GM19240 (cell line): ENCODE results near the gene CNTD1.
A peak's percentile ranks its signal among the peaks of the same experiment; 100 is the strongest.
"Not testable (repeated sequence)": the region's sequence is repeated elsewhere in the genome, so short reads cannot be mapped to it uniquely, and the experiment has no call there.

ENCODE experiments used
- DNase-seq: peaks from one replicate; pipeline ENCODE4 v3.0.0; 2011; ENCODE audit warnings: low spot score; ENCODE audit not compliant: insufficient read length

The CNTD1 gene

DNA sequence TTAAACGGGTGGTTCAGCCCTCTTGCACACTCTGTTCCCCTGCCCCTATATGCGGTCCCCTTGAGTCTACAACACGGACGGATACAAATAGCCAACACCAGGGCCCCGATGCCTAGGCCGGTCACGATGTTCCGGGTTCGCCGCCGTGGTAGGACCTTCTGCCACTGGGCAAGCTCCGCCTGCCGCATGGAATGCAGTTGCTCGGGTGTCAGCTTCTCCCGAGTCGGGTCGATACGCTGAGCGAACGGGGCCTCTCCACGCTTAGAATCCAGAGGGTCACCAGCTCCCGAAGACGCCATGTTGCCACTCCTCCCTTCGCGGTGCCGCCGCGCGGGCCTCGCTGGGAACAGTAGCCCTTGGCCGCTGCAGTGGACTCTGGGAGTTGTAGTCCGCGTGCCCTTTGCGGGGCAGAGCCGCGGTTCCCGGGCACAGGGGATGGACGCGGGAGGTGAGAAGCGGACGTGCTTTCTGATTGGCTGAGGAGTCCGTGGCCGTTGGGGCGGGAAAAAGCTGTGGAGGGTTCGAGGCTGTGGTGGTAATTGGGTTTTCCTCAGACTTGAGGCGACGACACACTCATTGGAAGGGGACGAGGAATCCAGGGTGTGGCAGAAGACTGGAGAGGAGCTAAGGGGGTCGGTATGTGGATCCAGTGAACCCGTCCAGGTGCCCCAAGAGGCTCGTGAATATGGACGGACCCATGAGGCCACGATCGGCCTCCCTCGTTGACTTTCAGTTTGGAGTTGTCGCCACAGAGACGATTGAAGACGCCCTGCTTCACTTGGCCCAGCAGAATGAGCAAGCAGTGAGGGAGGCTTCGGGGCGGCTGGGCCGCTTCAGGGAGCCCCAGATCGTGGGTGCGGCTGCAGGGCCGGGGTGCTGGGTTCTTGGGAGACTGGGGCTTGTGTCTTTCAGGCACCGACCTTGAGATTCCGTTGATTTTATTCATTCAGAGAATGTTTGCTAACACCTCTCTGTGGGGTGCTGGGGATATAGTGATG lies at the start of gene CNTD1, which contains the start of gene COA3:
Gene CNTD1 (plus strand): TSS at position 479 of the 998 bp plus-strand sequence. CDS start 207 bp downstream, at position 686.
Gene COA3 (minus strand): TSS at position 322 of the 998 bp plus-strand sequence. CDS start 23 bp downstream, at position 299.
- peak; percentile 92 for DNase-seq

DNA sequence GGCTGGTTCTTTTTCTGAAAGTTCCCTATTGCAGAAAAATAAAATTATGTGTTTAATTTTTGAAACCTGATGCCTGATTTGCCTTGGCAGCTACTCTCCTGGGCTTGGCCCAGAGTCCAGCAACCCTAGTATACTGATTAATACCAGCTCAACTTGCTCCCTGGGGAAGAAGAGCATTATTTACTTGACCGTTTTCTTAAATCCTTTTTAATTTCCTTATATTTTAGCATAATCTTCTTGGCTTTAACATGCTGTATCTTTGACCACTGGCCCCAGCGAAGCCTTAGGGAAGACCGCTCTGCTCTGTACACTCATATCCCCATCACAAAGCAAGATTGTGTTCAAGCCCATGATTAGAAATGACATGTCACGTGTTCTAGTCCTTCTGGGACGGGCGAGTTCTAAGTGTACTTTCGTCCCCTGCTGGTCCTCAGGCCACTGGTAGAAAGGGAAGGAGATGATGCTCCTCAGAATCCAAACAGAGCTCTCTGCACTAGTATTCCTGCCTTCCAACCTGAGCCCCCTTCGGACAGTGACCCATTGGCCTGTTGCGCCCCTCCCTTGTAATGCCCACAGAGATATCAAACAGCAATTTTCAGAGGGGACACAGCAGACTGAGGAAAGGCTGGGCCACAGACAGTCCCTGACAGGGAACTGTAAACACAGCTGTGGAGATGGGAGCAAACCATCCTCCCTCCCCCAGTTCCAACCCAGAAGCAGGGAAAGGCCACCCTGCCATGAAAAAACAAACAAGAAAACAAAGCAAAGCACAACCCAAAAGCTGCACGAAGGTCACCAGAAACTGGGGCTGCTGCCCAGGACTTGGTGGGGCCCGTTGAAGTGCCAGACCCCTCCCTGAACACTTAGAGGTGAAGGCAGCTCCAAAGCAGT lies 49.5 kb upstream of the CNTD1 start:
- no peak for DNase-seq

DNA sequence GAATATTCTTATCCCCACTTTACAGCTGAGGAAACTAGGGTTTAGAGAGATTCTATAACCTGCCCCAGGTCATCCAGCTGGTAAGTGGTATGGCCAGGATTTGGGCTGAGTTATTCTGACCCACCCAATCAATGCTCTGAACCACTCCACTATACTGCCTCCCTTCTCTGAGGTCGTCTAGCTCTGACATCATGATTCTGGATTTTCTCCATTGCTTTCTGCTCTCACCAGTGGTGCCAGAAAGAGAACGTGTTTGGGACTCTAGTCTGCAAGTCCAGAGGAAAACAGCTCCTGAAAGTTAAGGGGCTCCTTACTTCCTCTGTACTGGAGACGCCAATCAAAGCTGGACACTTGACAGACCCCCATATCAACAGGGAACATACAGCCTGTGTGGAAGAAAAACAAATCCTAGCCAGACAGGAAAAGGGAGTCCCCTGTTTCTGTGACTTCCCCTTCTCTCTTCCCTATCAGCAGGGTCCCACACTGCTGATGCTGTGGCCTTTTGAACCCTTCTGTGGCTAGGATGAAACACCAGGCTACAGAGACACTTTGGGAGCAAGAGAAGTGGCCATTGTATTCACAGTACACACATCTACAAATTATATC lies 47.8 kb upstream of the CNTD1 start:
- no peak for DNase-seq

GRCh38 chr17:42751628-42752027 lies 47.0 kb upstream of the CNTD1 start:
- DNase-seq = no peak

GRCh38 chr17:42754782-42755181 lies 43.9 kb upstream of the CNTD1 start:
- DNase-seq = no peak

- no peak for DNase-seq
These were observed 38.5 kb upstream of the CNTD1 start for GRCh38 chr17:42759982-42760651.

DNA sequence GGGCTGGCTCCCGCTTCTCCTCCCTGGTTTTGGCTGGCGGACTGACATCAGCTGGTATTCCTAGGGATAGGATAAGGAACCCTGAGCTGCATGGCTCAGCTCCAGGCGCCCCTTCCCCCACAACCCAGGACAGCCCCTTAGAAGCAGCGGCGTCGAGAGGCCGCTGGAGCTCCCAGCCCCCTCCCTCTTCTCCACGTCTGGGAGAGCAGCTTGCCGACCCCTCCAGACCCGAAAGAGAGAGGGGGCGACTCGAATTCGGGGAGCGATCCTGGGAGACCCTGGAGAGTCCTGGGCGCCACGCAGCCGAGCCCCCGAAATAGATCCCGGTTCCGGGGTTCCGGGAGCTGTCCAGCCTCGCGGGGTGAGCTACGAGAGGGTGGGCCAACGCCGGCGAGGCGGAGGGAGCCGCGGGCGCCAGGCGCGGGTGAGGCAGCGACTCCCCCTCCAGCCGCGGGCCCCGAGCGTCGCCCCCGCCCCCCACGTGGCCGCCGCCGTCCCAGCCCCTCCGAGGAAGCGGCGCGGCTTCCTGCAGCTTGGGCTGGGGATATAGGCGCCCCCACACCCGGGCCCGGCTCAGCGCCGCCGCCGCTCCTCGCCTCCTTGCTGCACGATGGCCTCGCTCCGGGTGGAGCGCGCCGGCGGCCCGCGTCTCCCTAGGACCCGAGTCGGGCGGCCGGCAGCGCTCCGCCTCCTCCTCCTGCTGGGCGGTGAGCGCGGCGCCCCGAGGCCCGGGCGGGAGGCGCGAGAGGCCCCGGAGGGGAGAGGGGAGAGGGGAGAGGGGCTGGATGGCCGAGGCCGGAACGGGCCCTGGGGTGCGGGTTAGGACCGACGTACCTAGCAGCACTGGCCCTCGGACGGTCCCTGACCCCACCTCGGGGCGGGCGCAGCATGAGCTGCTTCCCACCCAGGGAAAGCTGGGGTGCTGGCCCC lies 37.7 kb upstream of the CNTD1 start, which contains the start of gene RAMP2:
Gene RAMP2 (plus strand): TSS at position 576 of the 930 bp plus-strand sequence. CDS start 35 bp downstream, at position 611.
- no peak for DNase-seq

GRCh38 chr17:42761638-42762037 lies 37.0 kb upstream of the CNTD1 start:
- no peak for DNase-seq

- no peak for DNase-seq
These were observed 32.5 kb upstream of the CNTD1 start for GRCh38 chr17:42766124-42766523.

DNA sequence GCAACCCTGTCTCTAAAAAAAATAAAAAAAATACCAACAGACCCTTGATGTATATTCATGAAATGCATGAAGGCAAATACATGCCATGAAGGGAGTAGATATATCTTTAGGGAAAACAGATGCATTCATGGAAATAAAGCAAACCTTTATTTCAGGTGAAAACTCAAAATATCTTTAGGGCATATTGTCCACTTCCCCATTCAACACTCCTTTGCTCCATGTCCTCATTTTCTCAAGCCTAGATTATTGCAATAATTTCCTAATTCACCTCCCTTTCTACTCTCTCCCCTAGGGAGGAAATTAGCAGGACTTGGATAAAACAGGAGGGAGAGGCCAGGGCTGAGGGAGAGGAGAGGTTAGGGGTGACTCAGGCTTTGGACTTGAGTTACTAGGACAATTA lies 31.1 kb upstream of the CNTD1 start:
- no peak for DNase-seq

GRCh38 chr17:42768006-42768405 lies 30.7 kb upstream of the CNTD1 start:
- DNase-seq = not testable (repeated sequence)

DNA sequence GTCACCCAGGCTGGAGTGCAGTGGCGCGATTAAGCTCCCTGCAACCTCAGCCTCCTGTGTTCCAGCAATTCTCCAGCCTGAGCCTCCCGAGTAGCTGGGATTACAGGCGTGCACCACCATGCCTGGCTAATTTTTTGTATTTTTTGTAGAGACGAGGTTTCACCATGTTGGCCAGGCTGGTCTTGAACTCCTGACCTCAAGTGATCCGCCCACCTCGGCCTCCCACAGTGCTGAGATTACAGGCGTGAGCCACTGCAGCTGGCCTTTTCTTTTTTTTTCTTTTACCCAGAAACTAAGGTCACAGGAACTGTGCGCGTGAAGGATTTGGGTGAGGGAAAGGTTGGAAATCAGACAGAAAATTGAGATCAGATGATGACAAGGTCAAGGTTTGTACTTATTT lies 28.7 kb upstream of the CNTD1 start:
- not testable (repeated sequence) for DNase-seq

GRCh38 chr17:42772945-42773289 lies 25.7 kb upstream of the CNTD1 start:
- no peak for DNase-seq

DNA sequence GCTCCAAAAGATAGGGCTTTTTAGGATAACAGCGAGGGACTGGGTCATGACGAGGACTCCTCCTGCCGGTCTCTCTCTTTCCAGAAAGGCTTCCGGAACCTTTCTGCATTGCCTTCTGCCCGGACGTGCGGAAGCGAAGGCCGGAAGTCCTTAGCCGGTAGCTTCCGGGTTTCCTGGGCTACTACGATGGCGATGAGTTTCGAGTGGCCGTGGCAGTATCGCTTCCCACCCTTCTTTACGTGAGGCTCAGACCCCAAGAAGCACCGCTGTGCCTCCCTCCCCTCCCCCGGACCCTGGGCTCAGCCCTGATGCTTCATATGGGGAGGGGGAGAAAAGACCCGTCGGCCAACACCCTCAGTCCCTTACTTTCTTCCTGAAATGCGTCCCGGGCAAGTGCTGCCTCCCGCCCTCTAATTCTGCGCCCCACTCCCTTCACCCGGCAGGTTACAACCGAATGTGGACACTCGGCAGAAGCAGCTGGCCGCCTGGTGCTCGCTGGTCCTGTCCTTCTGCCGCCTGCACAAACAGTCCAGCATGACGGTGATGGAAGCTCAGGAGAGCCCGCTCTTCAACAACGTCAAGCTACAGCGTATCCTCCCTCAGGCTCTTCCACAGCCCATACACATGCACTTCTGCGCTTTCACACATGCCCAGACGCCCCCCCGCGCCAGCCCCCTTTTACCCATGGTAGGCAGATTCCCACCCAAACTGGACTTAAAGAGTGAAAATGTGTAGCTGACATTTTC lies 25.2 kb upstream of the CNTD1 start, which contains the start of gene VPS25:
Gene VPS25 (plus strand): TSS at position 160 of the 746 bp plus-strand sequence. CDS start 27 bp downstream, at position 187.
- DNase-seq = peak; percentile 90

DNA sequence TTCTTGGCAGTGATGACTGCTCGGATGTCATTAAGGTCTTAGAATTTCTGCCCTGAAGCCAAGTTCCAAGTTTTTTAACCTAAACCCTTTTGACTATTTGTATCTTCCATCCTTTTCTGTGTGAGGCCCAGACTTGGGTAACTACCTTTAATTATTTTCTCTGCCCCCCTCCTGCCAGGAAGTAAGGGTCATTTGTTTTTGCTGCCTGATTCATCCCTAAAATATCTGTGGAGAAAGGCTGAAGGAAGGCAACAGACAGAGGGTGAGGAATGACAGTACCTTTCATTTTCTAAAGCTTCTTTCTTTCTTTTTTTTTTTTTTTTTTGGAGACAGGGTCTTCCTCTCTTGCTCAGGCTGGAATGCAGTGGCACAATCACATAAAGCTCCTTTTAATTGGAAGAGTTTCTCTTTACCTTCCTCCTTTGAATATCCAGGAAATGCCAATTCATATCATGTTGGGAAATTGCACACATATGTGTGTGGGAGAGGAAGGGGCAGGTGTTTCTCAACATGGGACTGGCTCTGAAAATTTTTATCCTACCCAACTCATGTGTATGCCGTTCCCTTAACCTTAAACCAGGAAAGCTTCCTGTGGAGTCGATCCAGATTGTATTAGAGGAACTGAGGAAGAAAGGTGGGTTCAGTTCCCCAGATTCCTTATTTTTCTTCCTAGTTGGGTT lies 24.5 kb upstream of the CNTD1 start:
- no peak for DNase-seq

DNA sequence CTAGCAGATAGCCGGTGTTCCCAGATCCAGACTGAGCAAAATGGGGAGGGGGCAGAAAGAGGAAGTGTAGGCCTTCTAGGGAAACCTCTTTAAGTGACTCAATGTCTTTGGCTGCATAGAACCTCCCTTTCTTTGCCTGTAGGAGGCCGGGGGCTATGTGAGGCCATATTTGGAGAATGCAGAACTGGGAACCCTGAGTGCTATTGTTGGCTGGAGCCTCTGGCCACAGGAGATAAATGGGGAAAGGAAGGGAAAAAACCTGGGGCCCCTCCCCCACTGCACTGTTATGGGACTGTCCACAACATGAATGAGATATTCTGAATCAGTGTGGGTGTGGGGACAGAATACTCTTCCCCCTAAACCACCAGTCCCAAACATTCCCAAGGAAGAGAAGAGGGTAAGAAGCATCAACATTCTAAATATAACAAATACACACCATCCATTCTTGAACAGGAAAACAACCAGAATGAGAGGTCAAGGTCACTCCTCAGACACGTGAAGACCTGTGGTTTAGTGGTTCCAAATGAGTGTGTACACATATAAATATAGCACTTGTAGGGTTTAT lies 23.0 kb upstream of the CNTD1 start:
- DNase-seq = no peak

- DNase-seq = no peak
These were observed 20.1 kb upstream of the CNTD1 start for GRCh38 chr17:42778570-42778969.
